ENCODE measurements around the gene DNAH14. TPM values are rescaled to one million over a fixed set of nuclear protein-coding genes. Genes with fewer than 3 reads are reported as not detected.

DNAH14 gene
- total RNA-seq, 1 experiment from 2014 or later, result 47.0 TPM

DNA sequence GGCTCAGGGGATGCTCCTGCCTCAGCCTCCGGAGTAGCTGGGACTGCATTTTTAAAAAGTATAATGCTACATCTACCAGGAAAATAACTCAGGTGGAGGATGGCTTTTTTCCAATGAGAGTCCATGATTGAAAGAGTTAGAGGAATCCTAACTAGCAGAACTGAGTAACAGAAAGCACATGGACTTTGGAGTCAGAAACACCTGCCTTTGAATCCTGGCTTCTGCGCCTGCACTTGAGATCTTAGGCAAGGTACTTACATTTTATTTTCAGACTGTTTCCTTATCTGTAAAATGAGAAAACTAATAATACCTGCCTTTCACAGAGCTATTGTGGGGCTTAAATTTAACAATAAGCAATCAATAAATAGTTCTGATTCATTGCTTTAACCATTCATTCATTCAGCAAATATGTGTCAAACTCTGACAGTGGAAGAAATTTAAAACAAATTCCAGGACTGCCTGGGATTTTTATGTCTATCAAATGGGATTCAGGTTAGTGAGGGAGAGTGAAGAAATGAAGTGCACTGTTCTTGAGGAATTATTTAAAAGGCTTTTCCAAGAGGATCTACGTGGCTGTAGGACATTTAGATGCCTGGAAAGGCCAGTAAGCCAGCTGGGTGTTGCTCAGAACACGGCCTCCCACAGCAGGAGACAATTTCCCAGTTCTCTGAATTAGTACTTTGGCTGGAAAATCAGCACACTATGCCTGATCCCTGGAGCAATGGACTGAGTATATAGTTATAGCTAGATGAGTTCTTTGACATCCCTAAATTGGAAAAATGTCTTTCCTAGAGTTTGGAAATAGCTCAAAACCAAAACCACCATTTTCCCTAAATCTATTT is 511.1 kb downstream of the DNAH14 start:
- ATAC-seq, result no peak
- TF ChIP-seq REST (IDR thresholded peaks at IDR 0.05; ENCODE audit: insufficient read depth in 1 of 2, low read depth in 2 of 2, low read length in 1 of 2) (no peak), POLR2AphosphoS5 (IDR thresholded peaks at IDR 0.05; ENCODE audit: low read depth, low read length) (no peak), SIN3A (IDR thresholded peaks at IDR 0.05; ENCODE audit: borderline replicate concordance, insufficient read depth, low read depth, low read length) (no peak), TCF7L2 (IDR thresholded peaks at IDR 0.05; ENCODE audit: low read depth, low read length) (no peak)
- TF ChIP-seq, protein P1, sequence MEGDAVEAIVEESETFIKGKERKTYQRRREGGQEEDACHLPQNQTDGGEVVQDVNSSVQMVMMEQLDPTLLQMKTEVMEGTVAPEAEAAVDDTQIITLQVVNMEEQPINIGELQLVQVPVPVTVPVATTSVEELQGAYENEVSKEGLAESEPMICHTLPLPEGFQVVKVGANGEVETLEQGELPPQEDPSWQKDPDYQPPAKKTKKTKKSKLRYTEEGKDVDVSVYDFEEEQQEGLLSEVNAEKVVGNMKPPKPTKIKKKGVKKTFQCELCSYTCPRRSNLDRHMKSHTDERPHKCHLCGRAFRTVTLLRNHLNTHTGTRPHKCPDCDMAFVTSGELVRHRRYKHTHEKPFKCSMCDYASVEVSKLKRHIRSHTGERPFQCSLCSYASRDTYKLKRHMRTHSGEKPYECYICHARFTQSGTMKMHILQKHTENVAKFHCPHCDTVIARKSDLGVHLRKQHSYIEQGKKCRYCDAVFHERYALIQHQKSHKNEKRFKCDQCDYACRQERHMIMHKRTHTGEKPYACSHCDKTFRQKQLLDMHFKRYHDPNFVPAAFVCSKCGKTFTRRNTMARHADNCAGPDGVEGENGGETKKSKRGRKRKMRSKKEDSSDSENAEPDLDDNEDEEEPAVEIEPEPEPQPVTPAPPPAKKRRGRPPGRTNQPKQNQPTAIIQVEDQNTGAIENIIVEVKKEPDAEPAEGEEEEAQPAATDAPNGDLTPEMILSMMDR (IDR thresholded peaks at IDR 0.05), result no peak
- Histone ChIP-seq H3K4me3 (ENCODE audit: low read depth in 2 of 2, low read length in 2 of 2) (no peak overlapping the region), H3K36me3 (ENCODE audit: control insufficient read depth, insufficient read depth, low read length) (no peaks in the 10 kb centered on the region), H3K27ac (ENCODE audit: low read length) (no peak overlapping the region), H3K27me3 (ENCODE audit: control insufficient read depth, insufficient read depth, low read length) (no peaks in the 10 kb centered on the region), H3K9me3 (ENCODE audit: control insufficient read depth, insufficient read depth, low read depth, low read length) (no peaks in the 10 kb centered on the region), H3K4me1 (ENCODE audit: control insufficient read depth, insufficient read depth, low read length) (no peaks in the 10 kb centered on the region)
- in situ Hi-C loops (cut with HindIII; ENCODE audit: low pct_unique_long_range_greater_than_20kb, low sequenced_read_pairs), result no loop called here
- ChIA-PET CTCF (no interaction called here), POLR2A (interaction anchor here (0.6 kb wide), 1 partner anchor 98 kb away, joined by 3 read pairs; no protein-coding TSS in a partner anchor)
- DNase-seq (ENCODE audit: low read depth, low spot score), result no peak
- BruUV-seq (replicated peaks), result no TSS peak
- intact Hi-C loops (cut with micrococcal nuclease; ENCODE audit: unreplicated experiment), result no loop called here

- no TSS peak for BruUV-seq (replicated peaks)
- Histone ChIP-seq H3K36me3 (ENCODE audit: control insufficient read depth, insufficient read depth, low read length) (no peaks in the 10 kb centered on the region), H3K4me1 (ENCODE audit: control insufficient read depth, insufficient read depth, low read length) (no peaks in the 10 kb centered on the region), H3K27ac (ENCODE audit: low read length) (no peak overlapping the region), H3K9me3 (ENCODE audit: control insufficient read depth, insufficient read depth, low read depth, low read length) (no peaks in the 10 kb centered on the region), H3K27me3 (ENCODE audit: control insufficient read depth, insufficient read depth, low read length) (no peaks in the 10 kb centered on the region), H3K4me3 (ENCODE audit: low read depth in 2 of 2, low read length in 2 of 2) (no peak overlapping the region)
- POLR2A ChIA-PET, result no interaction called here
- intact Hi-C loops (cut with micrococcal nuclease; ENCODE audit: unreplicated experiment), result no loop called here
- DNase-seq (ENCODE audit: low read depth, low spot score), result no peak
- ATAC-seq, result no peak
- in situ Hi-C loops (cut with HindIII; ENCODE audit: low pct_unique_long_range_greater_than_20kb, low sequenced_read_pairs), result no loop called here
- CTCF ChIA-PET, result no interaction called here
- TF ChIP-seq, protein P1 (IDR thresholded peaks at IDR 0.05), result peak; percentile 50; the same call in 1 of the 2 replicates
- TF ChIP-seq REST (IDR thresholded peaks at IDR 0.05; ENCODE audit: insufficient read depth in 1 of 2, low read depth in 2 of 2, low read length in 1 of 2) (no peak), POLR2AphosphoS5 (IDR thresholded peaks at IDR 0.05; ENCODE audit: low read depth, low read length) (no peak), SIN3A (IDR thresholded peaks at IDR 0.05; ENCODE audit: borderline replicate concordance, insufficient read depth, low read depth, low read length) (no peak), TCF7L2 (IDR thresholded peaks at IDR 0.05; ENCODE audit: low read depth, low read length) (no peak)
These were observed 512.0 kb downstream of the DNAH14 start for GRCh38 chr1:225441314-225442122.

Data from Panc1 (cell line).